Gastroesophageal sphincter (tissue), 3 donors: ENCODE data around the gene TRAF2.

Source experiments
- CTCF ChIP-seq, 4 experiments: fragments of 200-600 bp in 2 of 4; fragments of 450-650 bp in 2 of 4; sonication (generic) in 1 of 4; IDR thresholded peaks; one replicate each; pipeline ENCODE4 v1.5.1; 2017 to 2019; ENCODE audit warnings: antibody characterized with exemption in 4 of 4, mild to moderate bottlenecking in 2 of 4, moderate library complexity in 2 of 4
- EP300 ChIP-seq: sonication (generic); formaldehyde crosslinking; IDR thresholded peaks from one replicate; pipeline ENCODE4 v1.6.1; 2017; ENCODE audit warnings: antibody characterized with exemption, mild to moderate bottlenecking
- POLR2A ChIP-seq, 2 donors: fragments of 450-650 bp; IDR thresholded peaks; one replicate each; pipeline ENCODE4 v1.6.1; 2017; ENCODE audit warnings: antibody characterized with exemption in 2 of 2, mild to moderate bottlenecking in 2 of 2, moderate library complexity in 1 of 2
- POLR2AphosphoS5 ChIP-seq: sonication (generic); formaldehyde crosslinking; IDR thresholded peaks from one replicate; pipeline ENCODE4 v1.6.1; 2017; ENCODE audit warnings: antibody characterized with exemption

DNA sequence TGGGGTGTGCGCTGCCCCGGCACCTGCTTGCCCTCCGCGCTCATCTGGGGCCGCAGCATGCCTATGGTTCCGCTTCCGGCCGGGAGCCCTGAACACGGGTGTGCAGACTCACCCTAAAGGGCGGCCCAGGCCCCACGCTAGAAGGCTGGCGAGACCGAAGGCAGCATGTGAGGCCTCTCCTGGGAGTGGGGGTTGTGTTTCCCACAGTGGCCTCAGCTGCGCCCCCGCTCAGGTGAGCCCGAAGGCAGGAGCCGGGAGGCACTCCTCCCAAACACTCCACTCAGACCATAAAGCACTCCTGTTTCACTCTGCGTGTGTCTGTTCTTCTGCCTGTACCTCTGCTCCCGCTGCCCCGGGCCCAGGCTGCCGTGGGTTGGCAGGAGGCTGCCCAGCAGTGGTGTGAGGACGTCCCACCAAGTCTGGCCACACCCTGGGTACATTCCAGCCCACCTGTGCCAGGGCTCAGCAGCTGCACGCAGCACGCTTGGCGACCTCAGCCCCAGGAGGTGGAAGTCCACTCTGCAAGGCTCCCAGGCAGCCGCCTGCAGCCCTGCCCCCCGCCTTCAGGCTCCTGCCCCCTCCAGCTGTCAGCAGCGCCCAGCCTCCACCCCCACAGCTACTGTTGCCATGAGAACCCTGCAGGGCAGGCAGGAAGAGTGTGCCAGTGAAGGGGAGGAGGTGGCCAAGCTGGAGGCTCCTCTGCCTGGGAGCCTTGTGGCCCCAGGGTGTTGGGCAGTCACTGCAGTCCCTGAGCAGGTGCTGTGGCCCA lies 45.3 kb upstream of the TRAF2 start:
- TF ChIP-seq POLR2AphosphoS5 (no peak), POLR2A (IDR thresholded peaks at IDR 0.05) (no peak), CTCF (IDR thresholded peaks at IDR 0.05) (no peak), EP300 (no peak)
